Measurements from ENCODE around the gene POLD4. TPM values are rescaled to one million over a fixed set of nuclear protein-coding genes. Genes with fewer than 3 reads are reported as not detected.
A peak's percentile ranks its signal among the peaks of the same experiment; 100 is the strongest.

The POLD4 gene
- total RNA-seq, 1 experiment from 2014 or later = 21.8 TPM

- in situ Hi-C loops (cut with HindIII; ENCODE audit: low pct_unique_long_range_greater_than_20kb, low sequenced_read_pairs) = no loop called here
- peak; percentile 85 for DNase-seq (ENCODE audit: low read depth, low spot score)
These were observed 38.2 kb upstream of the POLD4 start, which contains the start of gene RAD9A for GRCh38 chr11:67391304-67392182. RAD9A (plus strand) TSS chr11:67391986; CDS start chr11:67392045, 59 bp downstream.

GRCh38 chr11:67390947-67391303 lies 37.6 kb upstream of the POLD4 start:
- DNase-seq (ENCODE audit: low read depth, low spot score) = no peak
- in situ Hi-C loops (cut with HindIII; ENCODE audit: low pct_unique_long_range_greater_than_20kb, low sequenced_read_pairs) = no loop called here

GRCh38 chr11:67389477-67389876 lies 36.1 kb upstream of the POLD4 start:
- DNase-seq (ENCODE audit: low read depth, low spot score) = peak; percentile 48

GRCh38 chr11:67387518-67387917 lies 34.2 kb upstream of the POLD4 start:
- DNase-seq (ENCODE audit: low read depth, low spot score) = no peak

More at GRCh38 chr11:67389477-67389876, 36.1 kb upstream of the POLD4 start:
- in situ Hi-C loops (cut with HindIII; ENCODE audit: low pct_unique_long_range_greater_than_20kb, low sequenced_read_pairs) = no loop called here

GRCh38 chr11:67387069-67387468 lies 33.7 kb upstream of the POLD4 start:
- in situ Hi-C loops (cut with HindIII; ENCODE audit: low pct_unique_long_range_greater_than_20kb, low sequenced_read_pairs) = no loop called here
- DNase-seq (ENCODE audit: low read depth, low spot score) = no peak

More at GRCh38 chr11:67387518-67387917, 34.2 kb upstream of the POLD4 start:
- in situ Hi-C loops (cut with HindIII; ENCODE audit: low pct_unique_long_range_greater_than_20kb, low sequenced_read_pairs) = no loop called here

- in situ Hi-C loops (cut with HindIII; ENCODE audit: low pct_unique_long_range_greater_than_20kb, low sequenced_read_pairs) = no loop called here
- DNase-seq (ENCODE audit: low read depth, low spot score) = no peak
These were observed 31.6 kb upstream of the POLD4 start for GRCh38 chr11:67384851-67385366.

- DNase-seq (ENCODE audit: low read depth, low spot score) = peak; percentile 75
- in situ Hi-C loops (cut with HindIII; ENCODE audit: low pct_unique_long_range_greater_than_20kb, low sequenced_read_pairs) = no loop called here
These were observed 29.2 kb upstream of the POLD4 start for GRCh38 chr11:67382276-67383136.

- in situ Hi-C loops (cut with HindIII; ENCODE audit: low pct_unique_long_range_greater_than_20kb, low sequenced_read_pairs) = no loop called here
These were observed 28.1 kb upstream of the POLD4 start for GRCh38 chr11:67381244-67381972.

GRCh38 chr11:67379061-67380058 lies 26.0 kb upstream of the POLD4 start:
- no peak for DNase-seq (ENCODE audit: low read depth, low spot score)
- in situ Hi-C loops (cut with HindIII; ENCODE audit: low pct_unique_long_range_greater_than_20kb, low sequenced_read_pairs) = no loop called here

More at GRCh38 chr11:67381244-67381972, 28.1 kb upstream of the POLD4 start:
- DNase-seq (ENCODE audit: low read depth, low spot score) = no peak

- in situ Hi-C loops (cut with HindIII; ENCODE audit: low pct_unique_long_range_greater_than_20kb, low sequenced_read_pairs) = no loop called here
These were observed 25.2 kb upstream of the POLD4 start for GRCh38 chr11:67378544-67378943.

GRCh38 chr11:67376873-67377808 lies 23.8 kb upstream of the POLD4 start:
- in situ Hi-C loops (cut with HindIII; ENCODE audit: low pct_unique_long_range_greater_than_20kb, low sequenced_read_pairs) = no loop called here
- DNase-seq (ENCODE audit: low read depth, low spot score) = no peak

More at GRCh38 chr11:67378544-67378943, 25.2 kb upstream of the POLD4 start:
- no peak for DNase-seq (ENCODE audit: low read depth, low spot score)

GRCh38 chr11:67376063-67376820 lies 22.9 kb upstream of the POLD4 start:
- DNase-seq (ENCODE audit: low read depth, low spot score) = no peak
- in situ Hi-C loops (cut with HindIII; ENCODE audit: low pct_unique_long_range_greater_than_20kb, low sequenced_read_pairs) = no loop called here

- no peak for DNase-seq (ENCODE audit: low read depth, low spot score)
- in situ Hi-C loops (cut with HindIII; ENCODE audit: low pct_unique_long_range_greater_than_20kb, low sequenced_read_pairs) = no loop called here
These were observed 22.1 kb upstream of the POLD4 start for GRCh38 chr11:67375320-67376055.

GRCh38 chr11:67374571-67375281 lies 21.4 kb upstream of the POLD4 start:
- DNase-seq (ENCODE audit: low read depth, low spot score) = no peak
- in situ Hi-C loops (cut with HindIII; ENCODE audit: low pct_unique_long_range_greater_than_20kb, low sequenced_read_pairs) = no loop called here

All from SK-MEL-5 (cell line).